ENCODE results near the gene S100A4.
A peak's percentile ranks its signal among the peaks of the same experiment; 100 is the strongest.

S100A4 gene

DNA sequence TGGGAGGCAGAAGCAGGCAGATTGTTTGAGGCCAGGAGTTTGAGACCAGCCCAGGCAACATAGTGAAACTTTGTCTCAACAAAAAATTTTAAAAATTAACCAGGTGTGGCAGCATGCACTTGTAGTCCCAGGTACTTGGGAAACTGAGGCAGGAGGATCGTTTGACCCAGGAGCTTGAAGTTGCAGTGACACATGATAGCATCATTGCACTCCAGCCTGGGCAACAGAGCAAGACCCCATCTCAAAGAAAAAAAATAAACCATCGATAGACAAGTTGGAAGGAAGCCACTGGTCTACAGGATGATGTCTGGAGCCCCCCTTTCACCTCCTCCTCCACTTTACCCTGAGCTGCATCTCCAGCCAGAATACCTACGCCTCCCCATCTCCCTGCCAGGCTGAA is 26.4 kb downstream of the S100A4 start:
- Mint-ChIP-seq H3K4me1 (peaks cover 12% of the 10 kb centered on the region), H3K9me3 (no peaks in the 10 kb centered on the region), H3K27ac (ENCODE audit: low read depth) (no peak overlapping the region), H3K4me3 (no peak overlapping the region), H3K27me3 (no peaks in the 10 kb centered on the region), H3K36me3 (ENCODE audit: insufficient read depth) (no peaks in the 10 kb centered on the region)
- ATAC-seq (replicated peaks; ENCODE audit: extremely low read depth, poor library complexity, severe bottlenecking) (no peak), DNase-seq (ENCODE audit: low spot score in 2 of 2) (no peak)

DNA sequence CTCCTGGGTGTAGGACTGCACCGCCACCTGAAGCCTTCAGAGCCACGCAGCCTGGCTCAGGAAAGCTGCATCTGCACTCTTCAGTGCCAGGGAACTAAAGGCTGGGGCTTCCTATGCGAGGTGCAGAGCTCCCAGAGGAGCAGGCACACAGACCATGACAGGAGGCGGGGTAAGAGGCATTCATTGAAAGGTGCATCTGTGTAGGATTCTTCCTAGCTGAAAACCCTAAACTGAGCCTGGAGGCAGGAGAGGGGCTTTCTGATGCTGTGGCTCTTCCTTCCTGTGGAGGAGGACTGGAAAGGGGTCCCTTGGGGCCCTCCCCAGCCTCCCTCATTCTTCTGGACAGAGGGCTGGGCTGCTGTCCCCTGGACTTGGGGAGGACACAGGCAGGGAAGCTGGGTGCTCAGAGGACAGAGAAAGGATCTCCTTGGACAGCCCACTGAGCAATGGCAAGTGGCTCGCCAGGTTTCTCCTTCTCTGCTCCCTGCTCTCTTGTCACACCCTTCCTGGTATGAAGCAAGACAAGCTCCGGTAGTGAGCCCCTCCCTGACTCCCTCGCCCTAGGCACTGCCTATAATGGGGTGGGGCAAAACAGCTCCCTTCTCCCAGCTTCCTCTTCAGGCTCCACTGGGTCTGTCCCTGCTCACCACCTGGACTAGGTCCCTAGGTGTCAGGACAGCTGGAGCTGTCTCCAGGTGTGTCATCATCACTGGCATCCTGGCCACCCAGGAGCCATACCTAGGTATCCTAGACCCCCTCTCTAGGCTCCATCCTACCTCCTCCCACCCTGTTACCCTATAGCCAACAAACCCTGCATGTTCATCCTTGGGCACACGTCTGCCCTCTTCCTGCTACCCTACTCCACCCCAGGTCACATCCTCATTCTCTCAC is 29.9 kb downstream of the S100A4 start:
- no peaks in the 10 kb centered on the region for H3K27me3 Mint-ChIP-seq
- H3K9me3 Mint-ChIP-seq: no peaks in the 10 kb centered on the region
- no peak for DNase-seq (ENCODE audit: low spot score in 2 of 2)

DNA sequence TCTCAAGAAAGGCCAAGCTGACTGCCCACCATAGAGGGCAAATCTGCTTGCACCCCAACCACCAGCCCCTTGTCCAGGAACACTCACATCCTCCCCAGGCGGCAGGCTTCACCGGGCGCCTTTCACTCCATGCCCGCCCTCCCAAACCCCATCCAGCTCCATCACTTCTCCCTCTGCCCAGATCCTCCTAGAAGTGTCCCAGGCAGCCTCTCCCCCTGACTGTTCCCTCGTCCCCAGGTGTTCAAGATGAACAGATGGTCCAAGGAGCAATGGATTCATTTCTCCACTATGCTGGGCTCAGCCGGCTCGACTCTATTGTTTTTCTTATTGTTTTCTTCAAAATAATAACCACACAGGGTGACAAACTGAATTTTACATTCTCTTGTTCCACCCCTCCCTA is 31.9 kb downstream of the S100A4 start:
- peaks cover 12% of the 10 kb centered on the region for H3K4me1 Mint-ChIP-seq
- H3K27me3 Mint-ChIP-seq: no peaks in the 10 kb centered on the region
- no peak overlapping the region for H3K4me3 Mint-ChIP-seq
- DNase-seq (ENCODE audit: low spot score in 2 of 2): no peak
- H3K36me3 Mint-ChIP-seq (ENCODE audit: insufficient read depth): no peaks in the 10 kb centered on the region
- H3K9me3 Mint-ChIP-seq: no peaks in the 10 kb centered on the region
- ATAC-seq (replicated peaks; ENCODE audit: extremely low read depth, poor library complexity, severe bottlenecking): no peak
- H3K27ac Mint-ChIP-seq (ENCODE audit: low read depth): no peak overlapping the region

More for the DNA sequence above, 29.9 kb downstream of the S100A4 start:
- Mint-ChIP-seq H3K27ac (ENCODE audit: low read depth) (peak overlapping the region; percentile 16), H3K4me3 (no peak overlapping the region), H3K36me3 (ENCODE audit: insufficient read depth) (no peaks in the 10 kb centered on the region), H3K4me1 (peaks cover 10% of the 10 kb centered on the region)
- ATAC-seq (replicated peaks; ENCODE audit: extremely low read depth, poor library complexity, severe bottlenecking): no peak

DNA sequence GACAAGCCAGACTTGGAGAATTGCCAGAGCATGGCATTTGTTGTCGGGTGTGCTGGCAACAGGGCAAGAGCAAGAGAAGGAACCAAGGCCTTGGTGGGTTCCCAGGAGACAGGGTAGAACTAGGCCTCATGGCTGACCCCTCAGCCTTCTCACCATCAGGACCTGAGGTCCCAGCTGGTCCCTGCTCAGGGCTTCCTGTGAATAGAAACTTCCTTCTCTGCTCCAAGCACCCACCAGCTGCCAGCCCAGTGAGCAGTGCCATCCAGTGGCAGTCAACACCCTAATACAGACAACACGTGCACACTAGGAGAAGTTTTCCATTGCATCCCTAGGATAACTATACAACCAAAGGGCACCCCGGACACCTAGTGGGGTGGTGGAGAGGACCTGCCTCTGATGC is 32.6 kb downstream of the S100A4 start:
- H3K4me1 Mint-ChIP-seq: peaks cover 12% of the 10 kb centered on the region
- H3K9me3 Mint-ChIP-seq: no peaks in the 10 kb centered on the region
- no peak for ATAC-seq (replicated peaks; ENCODE audit: extremely low read depth, poor library complexity, severe bottlenecking)

DNA sequence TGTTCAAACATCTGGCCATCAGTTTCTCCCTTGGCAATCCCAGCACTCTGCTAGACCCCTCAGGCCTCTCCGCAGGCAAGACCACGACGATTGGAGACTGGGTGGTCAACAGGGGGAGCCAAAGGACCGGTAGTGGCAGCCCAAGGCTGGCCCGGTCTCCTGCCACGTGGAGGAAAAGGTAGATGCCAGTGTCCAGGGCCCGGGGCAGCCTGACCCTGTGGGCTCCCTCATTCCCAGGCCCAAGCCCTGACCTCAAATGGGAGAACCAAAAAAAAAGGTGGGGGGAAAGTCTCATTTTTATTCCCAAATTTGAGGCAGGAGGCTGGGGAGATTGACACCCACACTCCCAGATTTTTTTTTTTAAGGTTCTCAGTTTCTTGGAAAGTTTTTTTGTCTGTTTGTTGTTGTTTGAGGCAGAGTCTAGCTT is 34.6 kb downstream of the S100A4 start:
- Mint-ChIP-seq H3K27me3 (no peaks in the 10 kb centered on the region), H3K36me3 (ENCODE audit: insufficient read depth) (no peaks in the 10 kb centered on the region), H3K27ac (ENCODE audit: low read depth) (no peak overlapping the region), H3K4me3 (no peak overlapping the region), H3K4me1 (peaks cover 7% of the 10 kb centered on the region), H3K9me3 (no peaks in the 10 kb centered on the region)
- ATAC-seq (replicated peaks; ENCODE audit: extremely low read depth, poor library complexity, severe bottlenecking) (peak; percentile 79), DNase-seq (ENCODE audit: low spot score in 2 of 2) (peak; percentile 60 to 68)

More for the DNA sequence above, 32.6 kb downstream of the S100A4 start:
- DNase-seq (ENCODE audit: low spot score in 2 of 2): no peak
- Mint-ChIP-seq H3K27ac (ENCODE audit: low read depth) (no peak overlapping the region), H3K36me3 (ENCODE audit: insufficient read depth) (no peaks in the 10 kb centered on the region), H3K4me3 (no peak overlapping the region), H3K27me3 (no peaks in the 10 kb centered on the region)

DNA sequence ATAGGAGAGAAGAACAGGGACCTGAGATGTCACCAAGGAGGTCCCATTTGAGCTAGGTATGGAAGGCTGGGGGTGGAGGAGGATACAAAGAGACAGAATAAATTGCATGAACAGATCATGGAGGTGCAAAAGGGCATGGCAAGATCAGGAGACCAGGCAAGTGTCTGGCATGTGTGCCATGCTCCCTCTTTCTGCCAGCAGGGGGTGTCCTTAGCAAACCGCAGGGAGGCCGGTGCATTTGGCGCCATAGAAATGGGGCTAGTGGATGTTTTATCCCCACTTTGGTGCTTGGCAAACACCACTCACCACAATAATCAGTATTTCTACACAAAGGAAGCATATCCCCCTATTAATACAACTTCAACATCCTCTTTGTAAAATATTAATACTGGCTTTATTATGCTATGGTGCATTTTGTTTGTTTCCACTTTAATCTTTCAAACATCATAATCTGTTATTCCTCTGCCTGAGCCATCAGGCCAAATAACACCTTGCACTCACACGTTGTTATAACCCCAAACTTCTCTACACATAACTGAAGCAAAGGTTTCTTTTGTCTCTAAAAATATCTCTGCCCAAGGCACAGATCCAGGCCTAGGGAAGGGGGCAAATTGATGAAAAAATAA is 35.8 kb downstream of the S100A4 start:
- no peaks in the 10 kb centered on the region for H3K27me3 Mint-ChIP-seq
- H3K27ac Mint-ChIP-seq (ENCODE audit: low read depth): no peak overlapping the region

DNA sequence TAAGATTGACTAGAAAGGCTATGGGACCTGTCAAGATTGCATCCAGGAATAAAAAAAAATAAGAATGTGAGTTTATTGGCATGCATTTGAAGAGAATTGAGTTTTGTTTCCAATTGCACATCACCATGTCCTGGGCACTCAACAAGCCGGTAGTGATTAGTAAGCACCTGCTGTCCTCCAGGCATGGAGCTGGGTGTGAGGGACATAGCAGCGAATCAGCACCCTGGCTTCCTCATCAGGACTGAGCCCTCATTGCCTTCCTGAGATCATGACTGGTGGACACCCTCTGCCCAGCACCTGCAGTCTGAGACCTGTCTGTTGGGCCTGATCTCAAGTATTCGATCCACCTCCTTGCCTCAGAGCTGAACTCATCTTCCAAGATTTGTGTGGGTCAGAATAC is 36.6 kb downstream of the S100A4 start:
- Mint-ChIP-seq H3K27ac (ENCODE audit: low read depth) (no peak overlapping the region), H3K4me1 (peaks cover 7% of the 10 kb centered on the region), H3K36me3 (ENCODE audit: insufficient read depth) (no peaks in the 10 kb centered on the region), H3K27me3 (no peaks in the 10 kb centered on the region), H3K9me3 (no peaks in the 10 kb centered on the region), H3K4me3 (no peak overlapping the region)
- DNase-seq (ENCODE audit: low spot score in 2 of 2): no peak
- ATAC-seq (replicated peaks; ENCODE audit: extremely low read depth, poor library complexity, severe bottlenecking): no peak

More for the DNA sequence above, 35.8 kb downstream of the S100A4 start:
- DNase-seq (ENCODE audit: low spot score in 2 of 2) (peak; percentile 24 to 47), ATAC-seq (replicated peaks; ENCODE audit: extremely low read depth, poor library complexity, severe bottlenecking) (no peak)
- no peaks in the 10 kb centered on the region for H3K36me3 Mint-ChIP-seq (ENCODE audit: insufficient read depth)
- no peak overlapping the region for H3K4me3 Mint-ChIP-seq
- no peaks in the 10 kb centered on the region for H3K9me3 Mint-ChIP-seq
- H3K4me1 Mint-ChIP-seq: peaks cover 7% of the 10 kb centered on the region

DNA sequence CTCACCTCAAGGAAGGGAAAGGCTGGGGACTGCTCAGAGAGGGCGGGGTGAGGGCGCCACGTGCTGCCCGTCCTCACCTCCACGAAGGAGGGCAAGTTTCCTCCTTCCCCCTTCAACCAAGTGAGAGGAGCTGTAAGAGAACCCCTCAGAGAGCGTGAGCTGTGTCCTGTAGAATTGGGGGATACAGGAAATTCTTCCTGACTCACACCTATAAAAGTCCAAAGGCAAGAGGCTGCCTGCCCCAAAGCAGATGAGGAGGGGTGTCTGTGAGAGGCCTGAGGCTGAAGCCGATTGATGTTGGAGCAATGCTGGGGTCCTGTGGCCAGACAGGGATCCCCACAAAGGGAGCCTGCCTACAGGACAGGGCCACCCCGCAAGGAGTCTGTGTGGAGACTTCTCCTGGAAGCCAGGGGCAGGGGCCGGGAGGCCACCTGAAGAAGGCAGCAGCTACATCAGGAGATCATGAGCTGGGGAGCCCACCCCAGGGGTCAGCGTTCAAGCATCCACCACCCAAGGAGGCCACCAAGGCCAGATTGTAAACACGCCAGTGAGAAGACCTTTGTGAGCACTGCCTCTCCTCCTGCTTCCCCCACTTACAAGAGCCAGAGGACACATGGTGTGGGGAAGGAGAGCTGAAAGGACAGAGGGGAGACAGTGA is 37.6 kb downstream of the S100A4 start:
- H3K4me1 Mint-ChIP-seq: peaks cover 7% of the 10 kb centered on the region
- H3K27me3 Mint-ChIP-seq: no peaks in the 10 kb centered on the region
- no peak overlapping the region for H3K4me3 Mint-ChIP-seq
- no peak overlapping the region for H3K27ac Mint-ChIP-seq (ENCODE audit: low read depth)
- ATAC-seq (replicated peaks; ENCODE audit: extremely low read depth, poor library complexity, severe bottlenecking) (no peak), DNase-seq (ENCODE audit: low spot score in 2 of 2) (no peak)
- no peaks in the 10 kb centered on the region for H3K9me3 Mint-ChIP-seq
- no peaks in the 10 kb centered on the region for H3K36me3 Mint-ChIP-seq (ENCODE audit: insufficient read depth)

DNA sequence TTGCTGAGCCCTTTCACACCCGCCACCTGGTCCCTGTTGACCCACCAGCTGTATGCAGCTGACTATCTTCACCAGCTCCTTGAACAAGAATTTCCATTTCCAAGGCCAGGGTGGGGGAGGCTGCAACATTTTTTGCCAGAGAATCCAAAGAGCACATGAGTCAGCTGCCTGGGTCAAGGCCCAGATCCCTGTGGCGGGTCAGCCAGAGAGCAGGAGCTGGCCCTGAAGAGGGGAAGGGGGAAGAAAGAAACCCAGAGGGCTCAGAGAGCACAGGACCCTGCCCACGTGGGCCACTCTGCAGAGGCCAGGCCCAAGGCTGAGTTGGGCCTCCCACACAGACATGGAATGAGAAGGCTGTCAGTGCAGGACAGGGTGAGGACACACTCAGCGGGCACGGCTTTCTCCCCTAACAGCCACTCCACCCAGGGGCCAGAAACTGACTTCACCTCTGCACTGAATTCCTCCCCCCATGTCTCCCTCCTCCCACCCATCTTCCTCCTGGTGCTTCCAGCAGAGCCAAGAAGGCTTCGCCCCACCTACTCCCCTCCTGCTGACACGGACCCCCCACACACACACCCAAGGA is 38.7 kb downstream of the S100A4 start:
- H3K27me3 Mint-ChIP-seq: no peaks in the 10 kb centered on the region
- no peak for DNase-seq (ENCODE audit: low spot score in 2 of 2)
- no peaks in the 10 kb centered on the region for H3K9me3 Mint-ChIP-seq
- no peaks in the 10 kb centered on the region for H3K36me3 Mint-ChIP-seq (ENCODE audit: insufficient read depth)
- no peak overlapping the region for H3K4me3 Mint-ChIP-seq
- no peak for ATAC-seq (replicated peaks; ENCODE audit: extremely low read depth, poor library complexity, severe bottlenecking)
- no peak overlapping the region for H3K27ac Mint-ChIP-seq (ENCODE audit: low read depth)
- H3K4me1 Mint-ChIP-seq: peaks cover 7% of the 10 kb centered on the region

DNA sequence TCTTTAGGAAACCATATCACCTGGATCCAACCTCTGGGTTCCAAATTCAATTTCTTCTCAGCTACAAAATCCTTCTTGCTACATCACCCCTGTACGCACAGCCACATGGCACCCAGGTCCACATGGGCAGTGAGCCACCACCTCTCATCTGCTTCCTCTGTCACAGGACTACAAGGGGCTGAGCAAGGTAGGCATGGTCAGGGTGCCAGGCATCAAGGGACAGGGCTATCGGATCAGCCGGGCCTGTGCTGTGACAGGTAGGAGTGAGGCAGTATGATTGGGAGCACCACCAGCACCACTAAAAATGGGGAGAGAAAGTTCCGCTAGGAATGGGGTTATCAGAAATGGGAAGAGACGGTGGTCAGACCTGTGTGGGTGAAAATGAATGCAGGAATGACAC is 39.2 kb downstream of the S100A4 start:
- no peak for ATAC-seq (replicated peaks; ENCODE audit: extremely low read depth, poor library complexity, severe bottlenecking)
- H3K9me3 Mint-ChIP-seq: no peaks in the 10 kb centered on the region

DNA sequence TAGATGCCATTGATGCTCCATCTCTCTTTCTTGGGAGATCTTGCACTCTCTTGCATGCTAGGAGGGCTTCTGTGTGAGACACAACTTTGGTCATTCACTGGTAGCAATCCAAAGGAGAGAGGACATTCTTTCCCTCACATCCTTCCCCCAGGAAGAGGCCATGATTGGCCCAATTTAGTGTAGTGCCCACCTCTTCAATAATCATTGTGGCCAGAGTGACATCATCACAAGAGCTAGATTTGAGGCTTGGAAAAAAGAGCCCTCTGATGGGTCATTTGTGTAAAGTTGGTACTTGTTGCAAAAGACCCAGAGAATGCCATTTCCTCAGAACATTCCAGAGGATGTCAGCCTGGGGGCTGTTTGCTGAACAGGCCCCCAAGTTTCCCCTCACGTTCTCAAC is 40.0 kb downstream of the S100A4 start:
- H3K4me1 Mint-ChIP-seq: peaks cover under 1% of the 10 kb centered on the region
- DNase-seq (ENCODE audit: low spot score in 2 of 2) (no peak), ATAC-seq (replicated peaks; ENCODE audit: extremely low read depth, poor library complexity, severe bottlenecking) (no peak)
- peaks cover 9% of the 10 kb centered on the region for H3K27me3 Mint-ChIP-seq
- H3K36me3 Mint-ChIP-seq (ENCODE audit: insufficient read depth): no peaks in the 10 kb centered on the region
- H3K4me3 Mint-ChIP-seq: no peak overlapping the region
- no peaks in the 10 kb centered on the region for H3K9me3 Mint-ChIP-seq
- no peak overlapping the region for H3K27ac Mint-ChIP-seq (ENCODE audit: low read depth)

More for the DNA sequence above, 39.2 kb downstream of the S100A4 start:
- H3K36me3 Mint-ChIP-seq (ENCODE audit: insufficient read depth): no peaks in the 10 kb centered on the region
- no peak overlapping the region for H3K27ac Mint-ChIP-seq (ENCODE audit: low read depth)
- DNase-seq (ENCODE audit: low spot score in 2 of 2): no peak
- no peak overlapping the region for H3K4me3 Mint-ChIP-seq
- peaks cover 7% of the 10 kb centered on the region for H3K4me1 Mint-ChIP-seq
- H3K27me3 Mint-ChIP-seq: peaks cover under 1% of the 10 kb centered on the region

DNA sequence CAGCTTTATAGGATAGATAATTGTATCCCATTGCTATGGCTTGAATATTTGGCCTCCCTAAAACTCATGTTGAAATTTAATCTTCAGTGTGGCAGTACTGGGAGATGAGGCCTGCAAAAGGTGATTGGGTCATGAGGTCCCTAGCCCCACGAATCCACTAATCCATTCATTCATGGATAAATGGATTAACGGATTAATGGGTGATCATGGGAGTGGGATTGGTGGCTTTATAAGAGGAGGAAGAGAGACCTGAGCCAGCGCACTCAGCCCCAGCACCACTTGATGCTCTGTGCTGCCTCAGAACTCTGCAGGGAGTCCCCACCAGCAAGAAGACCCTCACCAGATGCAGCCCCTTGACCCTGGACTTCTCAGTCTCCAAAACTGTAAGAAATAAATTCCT is 41.8 kb downstream of the S100A4 start:
- H3K36me3 Mint-ChIP-seq (ENCODE audit: insufficient read depth): no peaks in the 10 kb centered on the region
- H3K4me1 Mint-ChIP-seq: no peaks in the 10 kb centered on the region
- DNase-seq (ENCODE audit: low spot score in 2 of 2) (no peak), ATAC-seq (replicated peaks; ENCODE audit: extremely low read depth, poor library complexity, severe bottlenecking) (no peak)
- no peak overlapping the region for H3K27ac Mint-ChIP-seq (ENCODE audit: low read depth)
- H3K4me3 Mint-ChIP-seq: no peak overlapping the region
- no peaks in the 10 kb centered on the region for H3K9me3 Mint-ChIP-seq
- H3K27me3 Mint-ChIP-seq: peaks cover 27% of the 10 kb centered on the region

Data from central memory CD8-positive, alpha-beta T cell (primary cell).